Measurements from ENCODE around the gene SLC19A1.
"Not testable (repeated sequence)": the region's sequence is repeated elsewhere in the genome, so short reads cannot be mapped to it uniquely, and the experiment has no call there.

SLC19A1 gene

DNA sequence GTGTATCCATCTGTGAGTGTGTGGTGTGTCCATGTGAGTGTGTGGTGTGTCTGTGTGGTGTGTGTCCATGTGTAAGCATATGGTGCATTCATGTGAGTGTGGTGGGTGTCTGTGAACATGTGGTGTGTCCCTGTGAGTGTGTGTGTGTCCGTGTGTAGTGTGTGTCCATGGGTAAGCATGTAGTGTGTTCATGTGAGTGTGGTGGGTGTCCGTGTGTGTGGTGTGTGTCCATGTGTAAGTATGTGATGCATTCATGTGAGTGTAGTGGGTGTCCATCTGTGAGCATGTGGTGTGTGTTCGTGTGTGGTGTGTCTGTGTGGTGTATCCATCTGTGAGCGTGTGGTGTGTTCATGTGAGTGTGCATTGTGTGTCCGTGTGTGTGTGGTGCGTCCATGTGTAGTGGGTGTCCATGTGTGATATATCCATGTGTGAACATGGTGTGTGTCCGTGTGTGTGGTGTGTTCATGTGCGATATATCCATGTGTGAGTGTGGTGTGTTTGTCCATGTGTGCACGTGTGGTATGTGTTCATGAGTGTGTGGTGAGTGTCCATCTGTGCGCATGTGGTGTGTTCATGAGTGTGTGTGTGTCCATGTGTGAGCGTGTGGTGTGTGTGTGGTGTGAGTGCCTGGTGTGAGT lies 12.3 kb downstream of the SLC19A1 start:
- Histone ChIP-seq H3K4me3 (ENCODE audit: low read length in 2 of 2) (no peak overlapping the region), H3K36me3 (ENCODE audit: control insufficient read depth in 2 of 2, insufficient read depth in 2 of 2, low read length in 2 of 2) (peaks cover 4% of the 10 kb centered on the region in 2 donors), H3K27me3 (ENCODE audit: control insufficient read depth in 1 of 2, insufficient read depth in 2 of 2, low read length in 2 of 2) (no peaks in the 10 kb centered on the region), H3K9ac (ENCODE audit: low read length in 2 of 2) (no peak overlapping the region), H3K9me3 (ENCODE audit: control insufficient read depth in 2 of 2, low read length in 2 of 2) (no peaks in the 10 kb centered on the region), H3K27ac (ENCODE audit: low read length) (no peak overlapping the region), H3K4me1 (ENCODE audit: control insufficient read depth, insufficient read depth, low read length) (peaks cover 2% of the 10 kb centered on the region)

DNA sequence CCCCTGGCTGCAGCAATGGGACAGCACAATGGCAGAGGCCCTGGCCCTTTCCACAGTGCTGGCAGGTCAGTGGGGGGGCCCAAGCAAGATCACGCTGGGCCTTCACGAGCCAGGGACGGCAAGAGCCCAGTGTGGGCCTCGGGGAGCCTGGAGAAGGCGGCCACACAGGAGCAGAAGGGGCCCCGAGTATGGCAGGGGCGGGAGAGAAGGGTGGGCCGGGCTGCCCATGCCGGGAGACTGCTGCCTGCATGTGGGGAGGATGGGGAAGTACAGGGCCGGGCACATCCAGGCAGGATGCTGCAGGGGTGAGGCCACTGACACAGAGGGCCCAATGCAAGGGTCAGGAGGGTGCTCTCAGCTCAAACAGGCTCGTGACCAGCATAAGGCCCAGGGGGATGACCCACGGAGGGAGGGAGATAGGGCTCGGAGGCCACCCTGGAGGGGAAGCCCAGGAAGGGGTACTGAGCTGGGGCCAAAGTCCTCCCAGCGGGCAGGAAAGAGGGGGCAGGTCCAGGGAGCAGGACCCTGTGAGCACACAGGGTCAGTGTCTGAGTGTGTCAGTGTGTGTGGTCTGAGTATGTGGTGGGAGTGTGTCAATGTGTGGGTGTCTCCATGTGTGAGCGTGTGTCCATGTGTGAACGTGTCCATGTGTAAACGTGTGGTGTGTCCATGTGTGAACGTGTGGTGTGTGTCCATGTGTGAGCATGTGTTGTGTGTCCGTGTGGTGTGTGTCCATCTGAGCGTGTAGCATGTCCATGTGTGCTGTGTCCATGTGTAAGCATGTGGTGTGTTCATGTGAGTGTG lies 13.1 kb downstream of the SLC19A1 start:
- H3K4me3 ChIP-seq (ENCODE audit: low read length in 2 of 2), result no peak overlapping the region
- no peak overlapping the region for H3K9ac ChIP-seq (ENCODE audit: low read length in 2 of 2)
- no peaks in the 10 kb centered on the region for H3K27me3 ChIP-seq (ENCODE audit: control insufficient read depth in 1 of 2, insufficient read depth in 2 of 2, low read length in 2 of 2)
- H3K27ac ChIP-seq (ENCODE audit: low read length), result no peak overlapping the region
- H3K36me3 ChIP-seq (ENCODE audit: control insufficient read depth in 2 of 2, insufficient read depth in 2 of 2, low read length in 2 of 2), result peaks cover 4% of the 10 kb centered on the region in 2 donors
- H3K4me1 ChIP-seq (ENCODE audit: control insufficient read depth, insufficient read depth, low read length), result peaks cover 2% of the 10 kb centered on the region
- H3K9me3 ChIP-seq (ENCODE audit: control insufficient read depth in 2 of 2, low read length in 2 of 2), result no peaks in the 10 kb centered on the region

- H3K4me3 ChIP-seq (ENCODE audit: low read length in 2 of 2), result no peak overlapping the region
- peaks cover 4% of the 10 kb centered on the region in 2 donors for H3K36me3 ChIP-seq (ENCODE audit: control insufficient read depth in 2 of 2, insufficient read depth in 2 of 2, low read length in 2 of 2)
- no peak overlapping the region for H3K27ac ChIP-seq (ENCODE audit: low read length)
- H3K27me3 ChIP-seq (ENCODE audit: control insufficient read depth in 1 of 2, insufficient read depth in 2 of 2, low read length in 2 of 2), result no peaks in the 10 kb centered on the region
- H3K9me3 ChIP-seq (ENCODE audit: control insufficient read depth in 2 of 2, low read length in 2 of 2), result no peaks in the 10 kb centered on the region
- no peak overlapping the region for H3K9ac ChIP-seq (ENCODE audit: low read length in 2 of 2)
- no peaks in the 10 kb centered on the region for H3K4me1 ChIP-seq (ENCODE audit: control insufficient read depth, insufficient read depth, low read length)
Observed at GRCh38 chr21:45528028-45528705, 14.1 kb downstream of the SLC19A1 start.

DNA sequence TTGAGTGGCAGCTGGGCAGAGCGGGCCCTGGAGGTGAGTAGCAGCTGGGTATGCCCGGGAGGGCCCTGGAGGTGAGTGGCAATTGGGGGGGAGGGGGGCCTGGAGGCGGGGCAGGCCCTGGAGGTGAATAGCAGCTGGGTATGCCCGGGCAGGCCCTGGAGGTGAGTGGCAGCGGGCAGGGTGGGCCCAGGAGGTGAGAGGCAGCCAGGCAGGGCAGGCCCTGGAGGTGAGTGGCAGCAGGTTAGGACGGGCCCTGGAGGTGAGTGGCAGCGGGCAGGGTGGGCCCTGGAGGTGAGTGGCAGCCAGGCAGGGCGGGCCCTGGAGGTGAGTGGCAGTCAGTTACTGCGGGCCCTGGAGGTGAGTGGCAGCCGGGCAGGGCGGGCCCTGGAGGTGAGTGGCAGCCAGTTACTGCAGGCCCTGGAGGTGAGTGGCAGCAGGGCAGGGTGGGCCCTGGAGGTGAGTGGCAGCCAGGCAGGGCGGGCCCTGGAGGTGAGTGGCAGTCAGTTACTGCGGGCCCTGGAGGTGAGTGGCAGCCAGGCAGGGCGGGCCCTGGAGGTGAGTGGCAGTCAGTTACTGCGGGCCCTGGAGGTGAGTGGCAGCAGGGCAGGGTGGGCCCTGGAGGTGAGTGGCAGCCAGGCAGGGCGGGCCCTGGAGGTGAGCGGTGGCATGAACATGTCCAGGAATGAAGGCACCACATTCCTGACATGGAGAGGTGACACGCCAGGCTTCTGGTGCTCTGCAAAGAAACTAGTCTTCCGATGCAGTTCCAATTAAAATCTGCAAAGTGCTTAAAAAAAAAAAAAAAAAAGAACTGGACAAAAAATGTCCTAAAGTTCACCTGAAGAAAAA lies 14.9 kb downstream of the SLC19A1 start:
- not testable (repeated sequence) for H3K9ac ChIP-seq (ENCODE audit: low read length in 2 of 2); H3K9me3 ChIP-seq (ENCODE audit: control insufficient read depth in 2 of 2, low read length in 2 of 2); H3K4me1 ChIP-seq (ENCODE audit: control insufficient read depth, insufficient read depth, low read length); H3K4me3 ChIP-seq (ENCODE audit: low read length in 2 of 2); H3K36me3 ChIP-seq (ENCODE audit: control insufficient read depth in 2 of 2, insufficient read depth in 2 of 2, low read length in 2 of 2); H3K27me3 ChIP-seq (ENCODE audit: control insufficient read depth in 1 of 2, insufficient read depth in 2 of 2, low read length in 2 of 2); H3K27ac ChIP-seq (ENCODE audit: low read length)

DNA sequence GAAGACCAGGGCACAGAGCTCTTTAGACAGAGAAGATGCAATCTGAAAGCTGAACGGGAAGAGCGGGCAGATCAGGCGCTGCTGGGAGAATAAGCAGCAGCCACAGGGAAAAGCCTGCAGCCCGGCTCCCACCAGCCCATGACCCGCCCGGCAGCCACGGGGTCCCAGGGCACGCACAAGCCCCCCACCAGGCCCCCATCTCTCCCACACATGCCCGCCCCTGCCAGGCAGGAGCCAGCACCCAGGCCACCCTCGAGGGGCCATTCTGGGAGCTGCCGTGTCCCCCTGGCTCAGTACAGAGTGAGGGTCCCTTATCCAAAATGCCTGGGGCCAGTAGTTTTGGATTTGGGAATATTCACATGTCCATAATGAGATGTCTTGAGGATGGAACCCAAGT lies 16.3 kb downstream of the SLC19A1 start:
- Histone ChIP-seq H3K9ac (ENCODE audit: low read length in 2 of 2) (no peak overlapping the region), H3K27me3 (ENCODE audit: control insufficient read depth in 1 of 2, insufficient read depth in 2 of 2, low read length in 2 of 2) (no peaks in the 10 kb centered on the region), H3K4me1 (ENCODE audit: control insufficient read depth, insufficient read depth, low read length) (no peaks in the 10 kb centered on the region), H3K9me3 (ENCODE audit: control insufficient read depth in 2 of 2, low read length in 2 of 2) (peaks cover 6 to 7% of the 10 kb centered on the region in 2 donors), H3K4me3 (ENCODE audit: low read length in 2 of 2) (no peak overlapping the region), H3K36me3 (ENCODE audit: control insufficient read depth in 2 of 2, insufficient read depth in 2 of 2, low read length in 2 of 2) (peaks cover 4% of the 10 kb centered on the region in 2 donors), H3K27ac (ENCODE audit: low read length) (no peak overlapping the region)

DNA sequence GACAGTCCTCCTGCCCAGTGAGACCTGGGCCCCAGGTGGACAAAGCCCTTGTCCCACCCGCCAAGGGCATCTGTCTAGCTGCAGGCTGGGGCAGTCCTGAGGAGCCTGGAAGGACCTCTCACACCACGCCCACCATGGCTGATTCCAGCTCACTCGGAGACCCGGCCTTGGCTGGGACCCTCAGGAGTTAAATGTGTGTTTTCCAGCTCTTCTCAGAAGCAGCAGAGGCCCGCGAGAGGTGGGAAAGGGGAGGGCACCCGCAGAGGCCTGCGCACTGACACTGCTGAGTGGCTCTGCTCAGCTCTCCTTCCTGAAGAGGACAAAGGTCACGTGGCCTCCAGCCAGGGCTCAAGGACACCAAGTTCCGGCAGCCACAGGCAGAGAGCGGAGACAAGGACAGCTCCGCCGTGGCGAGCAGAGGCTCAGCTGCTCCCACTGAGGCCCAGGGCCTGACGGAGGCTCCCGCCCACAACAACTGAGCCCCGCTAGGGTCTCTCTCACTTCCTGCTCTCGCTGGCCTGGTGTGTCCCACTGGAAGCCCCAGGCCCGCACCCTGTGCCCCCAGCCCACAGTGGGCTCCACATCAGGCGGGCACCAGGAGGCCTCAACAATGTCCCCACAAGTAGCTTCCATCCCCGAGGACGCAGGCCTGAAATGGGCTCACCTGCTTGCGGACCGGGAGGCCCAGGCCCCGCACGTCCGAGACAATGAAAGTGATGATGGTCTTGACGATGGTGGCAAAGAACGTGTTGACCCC lies 16.9 kb downstream of the SLC19A1 start:
- no peak overlapping the region for H3K4me3 ChIP-seq (ENCODE audit: low read length in 2 of 2)
- H3K9ac ChIP-seq (ENCODE audit: low read length in 2 of 2), result no peak overlapping the region
- H3K27ac ChIP-seq (ENCODE audit: low read length), result no peak overlapping the region
- H3K36me3 ChIP-seq (ENCODE audit: control insufficient read depth in 2 of 2, insufficient read depth in 2 of 2, low read length in 2 of 2), result peaks cover 4% of the 10 kb centered on the region in 2 donors
- H3K4me1 ChIP-seq (ENCODE audit: control insufficient read depth, insufficient read depth, low read length), result no peaks in the 10 kb centered on the region
- peaks cover 7 to 9% of the 10 kb centered on the region in 2 donors for H3K9me3 ChIP-seq (ENCODE audit: control insufficient read depth in 2 of 2, low read length in 2 of 2)
- no peaks in the 10 kb centered on the region for H3K27me3 ChIP-seq (ENCODE audit: control insufficient read depth in 1 of 2, insufficient read depth in 2 of 2, low read length in 2 of 2)

- Histone ChIP-seq H3K4me3 (ENCODE audit: low read length in 2 of 2) (no peak overlapping the region), H3K36me3 (ENCODE audit: control insufficient read depth in 2 of 2, insufficient read depth in 2 of 2, low read length in 2 of 2) (peaks cover under 1 to 3% of the 10 kb centered on the region in 2 donors), H3K9ac (ENCODE audit: low read length in 2 of 2) (no peak overlapping the region), H3K9me3 (ENCODE audit: control insufficient read depth in 2 of 2, low read length in 2 of 2) (peaks cover 7 to 10% of the 10 kb centered on the region in 2 donors), H3K27ac (ENCODE audit: low read length) (no peak overlapping the region), H3K4me1 (ENCODE audit: control insufficient read depth, insufficient read depth, low read length) (no peaks in the 10 kb centered on the region), H3K27me3 (ENCODE audit: control insufficient read depth in 1 of 2, insufficient read depth in 2 of 2, low read length in 2 of 2) (no peaks in the 10 kb centered on the region)
Observed at GRCh38 chr21:45524756-45525152, 17.5 kb downstream of the SLC19A1 start.

GRCh38 chr21:45523411-45524101 lies 18.7 kb downstream of the SLC19A1 start:
- H3K4me3 ChIP-seq (ENCODE audit: low read length in 2 of 2), result no peak overlapping the region
- peaks cover 7 to 10% of the 10 kb centered on the region in 2 donors for H3K9me3 ChIP-seq (ENCODE audit: control insufficient read depth in 2 of 2, low read length in 2 of 2)
- H3K27me3 ChIP-seq (ENCODE audit: control insufficient read depth in 1 of 2, insufficient read depth in 2 of 2, low read length in 2 of 2), result no peaks in the 10 kb centered on the region
- no peak overlapping the region for H3K9ac ChIP-seq (ENCODE audit: low read length in 2 of 2)
- no peaks in the 10 kb centered on the region for H3K4me1 ChIP-seq (ENCODE audit: control insufficient read depth, insufficient read depth, low read length)
- H3K36me3 ChIP-seq (ENCODE audit: control insufficient read depth in 2 of 2, insufficient read depth in 2 of 2, low read length in 2 of 2), result no peaks in the 10 kb centered on the region
- no peak overlapping the region for H3K27ac ChIP-seq (ENCODE audit: low read length)

DNA sequence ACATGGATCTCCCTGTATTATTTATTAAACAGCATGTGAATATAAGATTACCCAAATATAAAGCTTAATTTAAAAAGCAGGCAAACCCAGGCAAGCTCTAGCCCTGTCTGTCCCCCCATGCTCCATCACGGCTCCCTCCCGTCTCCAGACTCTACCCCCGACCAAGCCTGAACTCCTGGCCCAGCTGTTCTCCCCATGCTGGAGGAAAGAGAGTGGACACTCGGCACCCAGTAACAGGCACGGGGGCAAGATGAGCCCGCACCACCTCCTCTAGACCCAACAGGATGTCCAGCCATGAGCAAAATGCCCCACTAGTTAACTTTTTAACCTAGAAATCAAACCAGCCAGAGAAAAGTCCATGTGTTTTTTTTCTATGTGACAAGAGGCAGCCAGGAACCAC lies 19.3 kb downstream of the SLC19A1 start:
- no peaks in the 10 kb centered on the region for H3K36me3 ChIP-seq (ENCODE audit: control insufficient read depth in 2 of 2, insufficient read depth in 2 of 2, low read length in 2 of 2)
- H3K4me1 ChIP-seq (ENCODE audit: control insufficient read depth, insufficient read depth, low read length), result no peaks in the 10 kb centered on the region
- H3K9ac ChIP-seq (ENCODE audit: low read length in 2 of 2), result no peak overlapping the region
- no peak overlapping the region for H3K27ac ChIP-seq (ENCODE audit: low read length)
- no peaks in the 10 kb centered on the region for H3K27me3 ChIP-seq (ENCODE audit: control insufficient read depth in 1 of 2, insufficient read depth in 2 of 2, low read length in 2 of 2)
- no peak overlapping the region for H3K4me3 ChIP-seq (ENCODE audit: low read length in 2 of 2)
- peaks cover 7 to 10% of the 10 kb centered on the region in 2 donors for H3K9me3 ChIP-seq (ENCODE audit: control insufficient read depth in 2 of 2, low read length in 2 of 2)

All from stomach smooth muscle (tissue), 2 donors.